ENCODE data around the gene ANO9. TPM values are rescaled to one million over a fixed set of nuclear protein-coding genes. Genes with fewer than 3 reads are reported as not detected.

Gene ANO9
- total and polyA plus RNA-seq, 4 donors, result 0.20 to 0.75 (median 0.40) TPM

GRCh38 chr11:377174-377865 is 64.5 kb downstream of the ANO9 start:
- Histone ChIP-seq H3K36me3 (ENCODE audit: control insufficient read depth in 4 of 4, insufficient read depth in 3 of 4, low read depth in 1 of 4, low read length in 3 of 4) (no peaks in the 10 kb centered on the region), H3K4me3 (ENCODE audit: low read depth in 1 of 3, low read length in 3 of 3) (no peak overlapping the region), H3K27ac (ENCODE audit: low read depth in 1 of 2, low read length in 2 of 2) (no peak overlapping the region), H3K4me1 (ENCODE audit: control insufficient read depth in 4 of 4, insufficient read depth in 4 of 4, low read length in 3 of 4) (peaks cover 0 to 1% (median 0%) of the 10 kb centered on the region in 4 donors), H3K9me3 (ENCODE audit: control insufficient read depth in 4 of 4, low read length in 3 of 4) (no peaks in the 10 kb centered on the region), H3K27me3 (ENCODE audit: control insufficient read depth in 4 of 4, insufficient read depth in 4 of 4, low read length in 3 of 4) (no peaks in the 10 kb centered on the region), H3K9ac (ENCODE audit: low read depth in 1 of 2, low read length in 2 of 2) (no peak overlapping the region)
- WGBS, result 91% methylated on average over 44 of the region's 44 CpGs
- TF ChIP-seq REST (IDR thresholded peaks at IDR 0.05), result no peak
- TF ChIP-seq TAF1 (conservative IDR thresholded peaks at IDR 0.05), result no peak
- TF ChIP-seq, protein P1, sequence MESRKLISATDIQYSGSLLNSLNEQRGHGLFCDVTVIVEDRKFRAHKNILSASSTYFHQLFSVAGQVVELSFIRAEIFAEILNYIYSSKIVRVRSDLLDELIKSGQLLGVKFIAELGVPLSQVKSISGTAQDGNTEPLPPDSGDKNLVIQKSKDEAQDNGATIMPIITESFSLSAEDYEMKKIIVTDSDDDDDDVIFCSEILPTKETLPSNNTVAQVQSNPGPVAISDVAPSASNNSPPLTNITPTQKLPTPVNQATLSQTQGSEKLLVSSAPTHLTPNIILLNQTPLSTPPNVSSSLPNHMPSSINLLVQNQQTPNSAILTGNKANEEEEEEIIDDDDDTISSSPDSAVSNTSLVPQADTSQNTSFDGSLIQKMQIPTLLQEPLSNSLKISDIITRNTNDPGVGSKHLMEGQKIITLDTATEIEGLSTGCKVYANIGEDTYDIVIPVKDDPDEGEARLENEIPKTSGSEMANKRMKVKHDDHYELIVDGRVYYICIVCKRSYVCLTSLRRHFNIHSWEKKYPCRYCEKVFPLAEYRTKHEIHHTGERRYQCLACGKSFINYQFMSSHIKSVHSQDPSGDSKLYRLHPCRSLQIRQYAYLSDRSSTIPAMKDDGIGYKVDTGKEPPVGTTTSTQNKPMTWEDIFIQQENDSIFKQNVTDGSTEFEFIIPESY (IDR thresholded peaks at IDR 0.05), result no peak
- TF ChIP-seq MAX (IDR thresholded peaks at IDR 0.05), result no peak
- TF ChIP-seq RAD21 (IDR thresholded peaks at IDR 0.05), result no peak
- TF ChIP-seq, protein P2, sequence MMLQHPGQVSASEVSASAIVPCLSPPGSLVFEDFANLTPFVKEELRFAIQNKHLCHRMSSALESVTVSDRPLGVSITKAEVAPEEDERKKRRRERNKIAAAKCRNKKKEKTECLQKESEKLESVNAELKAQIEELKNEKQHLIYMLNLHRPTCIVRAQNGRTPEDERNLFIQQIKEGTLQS (IDR thresholded peaks at IDR 0.05), result no peak
- no peak for TF ChIP-seq NR2F2 (IDR thresholded peaks at IDR 0.05)
- TF ChIP-seq HNF4A (conservative IDR thresholded peaks at IDR 0.05), result no peak
- no peak for TF ChIP-seq FOXA2 (IDR thresholded peaks at IDR 0.05)
- TF ChIP-seq JUND (IDR thresholded peaks at IDR 0.05), result no peak
- no peak for TF ChIP-seq CTCF (IDR thresholded peaks at IDR 0.05; ENCODE audit: low read depth, low read length, missing input control)
- TF ChIP-seq RXRA (IDR thresholded peaks at IDR 0.05), result no peak
- DNase-seq (ENCODE audit: low spot score), result no peak

- peaks cover 0 to 1% (median 0%) of the 10 kb centered on the region in 4 donors for H3K4me1 ChIP-seq (ENCODE audit: control insufficient read depth in 4 of 4, insufficient read depth in 4 of 4, low read length in 3 of 4)
- 95% methylated on average over 70 of the region's 70 CpGs for WGBS
- H3K36me3 ChIP-seq (ENCODE audit: control insufficient read depth in 4 of 4, insufficient read depth in 3 of 4, low read depth in 1 of 4, low read length in 3 of 4), result no peaks in the 10 kb centered on the region
- H3K9ac ChIP-seq (ENCODE audit: low read depth in 1 of 2, low read length in 2 of 2), result no peak overlapping the region
- TF ChIP-seq FOXA1 (IDR thresholded peaks at IDR 0.05) (no peak), NR2F2 (IDR thresholded peaks at IDR 0.05) (no peak), YY1 (IDR thresholded peaks at IDR 0.05) (no peak)
- no peaks in the 10 kb centered on the region for H3K27me3 ChIP-seq (ENCODE audit: control insufficient read depth in 4 of 4, insufficient read depth in 4 of 4, low read length in 3 of 4)
- H3K4me3 ChIP-seq (ENCODE audit: low read depth in 1 of 3, low read length in 3 of 3), result no peak overlapping the region
- no peaks in the 10 kb centered on the region for H3K9me3 ChIP-seq (ENCODE audit: control insufficient read depth in 4 of 4, low read length in 3 of 4)
- DNase-seq (ENCODE audit: low spot score), result no peak
- H3K27ac ChIP-seq (ENCODE audit: low read depth in 1 of 2, low read length in 2 of 2), result no peak overlapping the region
Measured at GRCh38 chr11:376531-377173, 65.2 kb downstream of the ANO9 start.

Data from liver (tissue), 9 donors.